H1 (cell line): Measurements from ENCODE around the gene EIF5A2. TPM values are rescaled to one million over a fixed set of nuclear protein-coding genes. Genes with fewer than 3 reads are reported as not detected.

ENCODE experiments used
- CTCF ChIA-PET: fragments of 300-600 bp; sonication (Branson Sonifier 250); formaldehyde crosslinking; loops from one replicate; lab custom pipeline; 2021; ENCODE audit not compliant: partially characterized antibody; lab: Charles Lee
- POLR2A ChIA-PET: fragments of 300-600 bp; sonication (Branson Sonifier 250); formaldehyde crosslinking; loops from one replicate; lab custom pipeline; 2021; ENCODE audit warnings: inconsistent platforms; ENCODE audit not compliant: partially characterized antibody; lab: Charles Lee
- DNase-seq, 2 experiments: peaks; one replicate each; pipeline versions ENCODE4 v3.0.0 to v3.0.0-alpha.2; 2010 to 2022; ENCODE audit warnings: low spot score in 2 of 2, low read depth in 1 of 2, mixed read lengths in 1 of 2
- FAIRE-seq: peaks from 2 replicates; lab custom pipeline; 2011; peaks lifted over from hg19 to GRCh38; lab: Jason Lieb, UNC
- H2AFZ ChIP-seq: 2 replicates; pipeline ENCODE4 v1.8.1; 2012; ENCODE audit warnings: low read length, inconsistent platforms
- H2AK5ac ChIP-seq: 2 replicates; pipeline ENCODE4 v1.6.1; 2013; ENCODE audit warnings: low read depth, low read length
- H2BK120ac ChIP-seq: replicated peaks from 2 replicates; pipeline ENCODE3; 2013; ENCODE audit warnings: low read depth, low read length, inconsistent platforms
- H2BK12ac ChIP-seq: 2 replicates; pipeline ENCODE4 v1.6.1; 2013; ENCODE audit warnings: low read depth, low read length
- H2BK15ac ChIP-seq: 2 replicates; pipeline ENCODE4 v1.6.1; 2013; ENCODE audit warnings: low read length
- H2BK20ac ChIP-seq: 2 replicates; pipeline ENCODE4 v1.6.1; 2013; ENCODE audit warnings: low read length
- H2BK5ac ChIP-seq: 2 replicates; pipeline ENCODE4 v1.6.1; 2013; ENCODE audit warnings: low read depth, low read length
- H3K14ac ChIP-seq: 2 replicates; pipeline ENCODE4 v1.6.1; 2013; ENCODE audit warnings: inconsistent platforms; ENCODE audit not compliant: insufficient read length
- H3K18ac ChIP-seq: 2 replicates; pipeline ENCODE4 v1.6.1; 2013; ENCODE audit warnings: low read length; ENCODE audit errors: extremely low read depth
- H3K23ac ChIP-seq: 2 replicates; pipeline ENCODE4 v1.6.1; 2013; ENCODE audit warnings: inconsistent platforms; ENCODE audit not compliant: insufficient read length
- H3K23me2 ChIP-seq: 2 replicates; pipeline ENCODE4 v1.6.1; 2013; ENCODE audit warnings: low read depth, low read length
- H3K27ac ChIP-seq: 2 replicates; pipeline ENCODE4 v1.6.1; 2011; ENCODE audit warnings: low read depth, low read length, inconsistent platforms
- H3K27me3 ChIP-seq, 4 experiments: replicated peaks in 1 of 4; 1 replicate in 1 of 4; 2 replicates in 3 of 4; pipeline versions ENCODE4 v1.6.1 to v1.8.1; 2011 to 2013; ENCODE audit warnings: low read length in 3 of 4, mild to moderate bottlenecking in 3 of 4, inconsistent platforms in 2 of 4, mixed read lengths in 2 of 4, moderate library complexity in 1 of 4; ENCODE audit not compliant: control insufficient read depth in 3 of 4, insufficient read depth in 3 of 4; ENCODE audit errors: extremely low read depth in 1 of 4
- H3K36me3 ChIP-seq, 4 experiments: 2 replicates each; pipeline versions ENCODE4 v1.6.1 to v1.8.1; 2011 to 2013; ENCODE audit warnings: mild to moderate bottlenecking in 4 of 4, low read length in 3 of 4, moderate library complexity in 2 of 4, control low read depth in 1 of 4, inconsistent platforms in 1 of 4; ENCODE audit not compliant: insufficient read depth in 4 of 4, control insufficient read depth in 2 of 4
- H3K4ac ChIP-seq: replicated peaks from 2 replicates; pipeline ENCODE3; 2013; ENCODE audit warnings: low read length, low read depth, mixed read lengths, inconsistent platforms; ENCODE audit not compliant: insufficient read length
- H3K4me1 ChIP-seq, 4 experiments: replicated peaks in 1 of 4; 1 replicate in 1 of 4; 2 replicates in 3 of 4; pipeline versions ENCODE4 v1.6.1 to v1.8.1; 2011 to 2013; ENCODE audit warnings: low read length in 3 of 4, inconsistent platforms in 2 of 4, mixed read lengths in 1 of 4; ENCODE audit not compliant: insufficient read depth in 4 of 4, control insufficient read depth in 3 of 4
- H3K4me2 ChIP-seq, 2 experiments: 2 replicates each; pipeline versions ENCODE4 v1.6.1 to v1.8.1; 2011 to 2013; ENCODE audit warnings: low read depth in 2 of 2, low read length in 2 of 2, control low read depth in 1 of 2, inconsistent platforms in 1 of 2, mild to moderate bottlenecking in 1 of 2; ENCODE audit not compliant: insufficient read depth in 1 of 2
- H3K4me3 ChIP-seq, 4 experiments: fragments of 200-600, 300-600 bp in 1 of 4; sonication (generic), shearing (Covaris generic), sonication (Bioruptor Twin) in 1 of 4; 2 replicates each; pipeline versions ENCODE4 v1.5.1 to v1.8.1; 2011 to 2016; ENCODE audit warnings: low read length in 4 of 4, low read depth in 3 of 4, control low read depth in 2 of 4, inconsistent platforms in 2 of 4, mild to moderate bottlenecking in 2 of 4, mixed read lengths in 1 of 4, moderate library complexity in 1 of 4; ENCODE audit not compliant: insufficient read depth in 2 of 4; ENCODE audit errors: extremely low read depth in 1 of 4
- H3K56ac ChIP-seq: replicated peaks from 2 replicates; pipeline ENCODE3; 2013; ENCODE audit warnings: low read depth, mild to moderate bottlenecking, mixed read lengths, low read length, inconsistent platforms; ENCODE audit not compliant: insufficient read length
- H3K79me1 ChIP-seq: 2 replicates; pipeline ENCODE4 v1.6.1; 2013; ENCODE audit warnings: low read depth, low read length, control low read depth
- H3K79me2 ChIP-seq, 2 experiments: 2 replicates each; pipeline versions ENCODE4 v1.6.1 to v1.8.1; 2012 to 2013; ENCODE audit warnings: low read length in 2 of 2, mild to moderate bottlenecking in 2 of 2, inconsistent platforms in 1 of 2; ENCODE audit not compliant: insufficient read depth in 2 of 2, control insufficient read depth in 1 of 2
- H3K9ac ChIP-seq, 4 experiments: replicated peaks in 1 of 4; 1 replicate in 1 of 4; 2 replicates in 3 of 4; pipeline versions ENCODE4 v1.6.1 to v1.8.1; 2011 to 2013; ENCODE audit warnings: low read depth in 3 of 4, low read length in 3 of 4, control low read depth in 2 of 4, mild to moderate bottlenecking in 2 of 4, moderate library complexity in 2 of 4, inconsistent platforms in 1 of 4; ENCODE audit errors: extremely low read depth in 1 of 4
- H3K9me3 ChIP-seq, 2 experiments: 2 replicates each; pipeline versions ENCODE4 v1.6.1 to v1.8.1; 2012 to 2013; ENCODE audit warnings: mild to moderate bottlenecking in 2 of 2, moderate library complexity in 2 of 2, control low read depth in 1 of 2, inconsistent platforms in 1 of 2, low read depth in 1 of 2, low read length in 1 of 2, mixed read lengths in 1 of 2; ENCODE audit not compliant: insufficient read depth in 2 of 2
- H4K20me1 ChIP-seq, 2 experiments: replicated peaks in 1 of 2; 2 replicates each; pipeline versions ENCODE3 to v1.8.1; 2011 to 2013; ENCODE audit warnings: inconsistent platforms in 2 of 2, low read length in 2 of 2, mild to moderate bottlenecking in 1 of 2; ENCODE audit not compliant: insufficient read depth in 2 of 2, control insufficient read depth in 1 of 2
- H4K5ac ChIP-seq: 2 replicates; pipeline ENCODE4 v1.6.1; 2013; ENCODE audit warnings: low read length, low read depth, mixed read lengths, inconsistent platforms; ENCODE audit not compliant: insufficient read length
- H4K8ac ChIP-seq: 2 replicates; pipeline ENCODE4 v1.8.0; 2013; ENCODE audit warnings: mild to moderate bottlenecking, moderate library complexity, low read length, inconsistent platforms; ENCODE audit not compliant: insufficient read depth; ENCODE audit errors: extremely low read depth
- H4K91ac ChIP-seq: replicated peaks from 2 replicates; pipeline ENCODE3; 2013; ENCODE audit warnings: low read length, mixed read lengths, inconsistent platforms; ENCODE audit not compliant: insufficient read length
- WGBS, 2 experiments: shearing (Covaris generic) in 1 of 2; methylation state at CpG; one replicate each; pipeline versions ENCODE4 v1.1.6 to v1.1.7; 2013 to 2015; ENCODE audit warnings: low lambda C conversion rate in 2 of 2, mixed read lengths in 2 of 2, inconsistent platforms in 1 of 2, low coverage in 1 of 2, missing lambda C conversion rate in 1 of 2; ENCODE audit not compliant: insufficient replicate concordance in 2 of 2, insufficient coverage in 1 of 2, insufficient read length in 1 of 2; ENCODE audit errors: extremely low coverage in 1 of 2, missing lambda C conversion rate in 1 of 2; 5-methylcytosine and 5-hydroxymethylcytosine counted together
- polyA plus RNA-seq, 7 experiments: library from polyadenylated mRNA; depleted of rRNA in 3 of 7; stranded (reverse) in 5 of 7; unstranded in 2 of 7; fragments of >200 nt in 5 of 7; fragments of 200-250 nt in 2 of 7; gene quantifications; 1 replicate in 5 of 7; 2 replicates in 1 of 7; 4 replicates in 1 of 7; pipeline versions ENCODE4 v1.2.1 to v1.2.3, GENCODE V29; 2011 to 2013; ENCODE audit warnings: missing spikeins in 2 of 7, mixed read lengths in 2 of 7
- total RNA-seq: library from RNA; stranded (reverse); fragmentation: NEBNext Ultra II Directional; extraction: Animal tissue kit (Norgen Biotek cat#: 25700); gene quantifications from 2 replicates; pipeline ENCODE4 v1.2.1, GENCODE V29; 2021

Gene EIF5A2
- total and polyA plus RNA-seq, 2 of the 8 experiments (the other 6 are each of a cell fraction or from before 2014, with no cell fraction given) = 1.5 to 15.0 TPM

- Histone ChIP-seq H3K27ac (no peak overlapping the region), H3K18ac (no peak overlapping the region), H3K56ac (no peak overlapping the region), H4K20me1 (no peaks in the 10 kb centered on the region), H2BK15ac (no peak overlapping the region), H2BK5ac (no peak overlapping the region), H2BK12ac (no peak overlapping the region), H3K4ac (no peak overlapping the region), H3K4me1 (peaks cover 0 to 3% (median 2%) of the 10 kb centered on the region in 4 experiments; a peak in 3 of 7 replicates), H3K23ac (no peak overlapping the region), H3K27me3 (no peaks in the 10 kb centered on the region), H3K36me3 (no peaks in the 10 kb centered on the region), H3K4me2 (no peak overlapping the region), H3K4me3 (no peak overlapping the region), H2AK5ac (no peak overlapping the region), H3K79me1 (no peaks in the 10 kb centered on the region), H4K91ac (no peak overlapping the region), H3K9ac (no peak overlapping the region), H2BK20ac (peak overlapping the region; percentile 8; the same call in 1 of the 2 replicates), H3K9me3 (peaks cover 0 to 5% of the 10 kb centered on the region in 2 experiments; a peak in 1 of 4 replicates), H4K5ac (no peak overlapping the region), H3K14ac (no peak overlapping the region), H2BK120ac (no peak overlapping the region), H2AFZ (no peak overlapping the region), H4K8ac (no peak overlapping the region), H3K79me2 (no peaks in the 10 kb centered on the region), H3K23me2 (peaks cover 2% of the 10 kb centered on the region; the same call in 1 of the 2 replicates)
- ChIA-PET POLR2A (interaction anchor here (1.4 kb wide), 1 partner anchor 31 kb away, joined by 4 read pairs; the partner anchor contains the start of gene RPL22L1), CTCF (interaction anchor here (0.5 to 2.1 kb wide), 4 partner anchors 9 to 436 kb away, joined by 3 to 8 read pairs (median 4); no protein-coding TSS in a partner anchor)
- WGBS, 2 experiments = 94% methylated on average over 3 of the region's 3 CpGs; no CpG with 5 or more reads in 1 of the 2 experiments
- no peak for FAIRE-seq
- no peak for DNase-seq
Measured at GRCh38 chr3:170839518-170840100, 68.8 kb downstream of the EIF5A2 start.
